ENCODE data around the gene GGA3.
"Not testable (repeated sequence)": the region's sequence is repeated elsewhere in the genome, so short reads cannot be mapped to it uniquely, and the experiment has no call there.

The GGA3 gene

DNA sequence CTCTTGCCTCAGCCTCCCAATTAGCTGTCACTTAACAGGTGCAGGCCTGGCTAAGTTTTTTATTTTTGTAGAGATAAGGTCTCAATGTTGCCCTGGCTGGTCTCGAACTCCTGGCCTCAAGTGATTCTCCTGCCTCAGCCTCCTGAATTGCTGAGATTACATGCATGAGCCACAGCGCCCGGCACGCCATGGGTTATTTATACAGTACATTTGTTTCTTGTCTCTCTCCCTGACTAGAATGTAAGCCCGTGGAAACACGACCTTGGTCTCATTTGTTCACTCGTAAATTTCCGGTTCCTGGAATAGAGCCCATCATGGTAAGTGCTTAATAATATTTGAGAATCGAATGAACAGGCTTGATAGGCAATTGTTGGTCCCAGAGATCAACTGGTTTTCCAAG, 25.8 kb upstream of the GGA3 start:
- H3K4me3 ChIP-seq (ENCODE audit: low read depth, low read length) = no peak overlapping the region
- DNase-seq (ENCODE audit: low read depth) = no peak
- TF ChIP-seq, protein P1, sequence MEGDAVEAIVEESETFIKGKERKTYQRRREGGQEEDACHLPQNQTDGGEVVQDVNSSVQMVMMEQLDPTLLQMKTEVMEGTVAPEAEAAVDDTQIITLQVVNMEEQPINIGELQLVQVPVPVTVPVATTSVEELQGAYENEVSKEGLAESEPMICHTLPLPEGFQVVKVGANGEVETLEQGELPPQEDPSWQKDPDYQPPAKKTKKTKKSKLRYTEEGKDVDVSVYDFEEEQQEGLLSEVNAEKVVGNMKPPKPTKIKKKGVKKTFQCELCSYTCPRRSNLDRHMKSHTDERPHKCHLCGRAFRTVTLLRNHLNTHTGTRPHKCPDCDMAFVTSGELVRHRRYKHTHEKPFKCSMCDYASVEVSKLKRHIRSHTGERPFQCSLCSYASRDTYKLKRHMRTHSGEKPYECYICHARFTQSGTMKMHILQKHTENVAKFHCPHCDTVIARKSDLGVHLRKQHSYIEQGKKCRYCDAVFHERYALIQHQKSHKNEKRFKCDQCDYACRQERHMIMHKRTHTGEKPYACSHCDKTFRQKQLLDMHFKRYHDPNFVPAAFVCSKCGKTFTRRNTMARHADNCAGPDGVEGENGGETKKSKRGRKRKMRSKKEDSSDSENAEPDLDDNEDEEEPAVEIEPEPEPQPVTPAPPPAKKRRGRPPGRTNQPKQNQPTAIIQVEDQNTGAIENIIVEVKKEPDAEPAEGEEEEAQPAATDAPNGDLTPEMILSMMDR (IDR thresholded peaks at IDR 0.05; ENCODE audit: control insufficient read depth, extremely low read depth, insufficient read depth) = no peak

DNA sequence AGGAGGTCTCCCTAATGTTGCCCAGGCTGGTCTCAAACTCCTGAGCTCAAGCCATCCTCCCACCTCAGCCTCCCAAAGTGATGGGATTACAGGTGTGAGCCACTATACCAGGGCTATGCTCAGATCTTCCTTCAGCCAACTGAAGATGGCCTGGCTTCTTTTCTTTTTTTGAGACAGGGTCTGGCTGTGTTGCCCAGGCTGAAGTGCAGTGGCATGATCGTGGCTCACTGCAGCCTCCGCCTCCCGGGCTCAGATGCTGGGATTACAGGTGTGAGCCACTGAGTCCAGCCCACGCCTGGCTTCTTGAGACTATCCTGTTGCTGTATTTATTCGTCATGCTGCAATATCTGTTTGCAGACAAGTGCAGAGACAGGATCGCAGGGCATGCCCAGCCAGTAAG, 23.7 kb upstream of the GGA3 start:
- DNase-seq (ENCODE audit: low read depth) = no peak
- TF ChIP-seq, protein P1 (IDR thresholded peaks at IDR 0.05; ENCODE audit: control insufficient read depth, extremely low read depth, insufficient read depth) = no peak
- no peak overlapping the region for H3K4me3 ChIP-seq (ENCODE audit: low read depth, low read length)

DNA sequence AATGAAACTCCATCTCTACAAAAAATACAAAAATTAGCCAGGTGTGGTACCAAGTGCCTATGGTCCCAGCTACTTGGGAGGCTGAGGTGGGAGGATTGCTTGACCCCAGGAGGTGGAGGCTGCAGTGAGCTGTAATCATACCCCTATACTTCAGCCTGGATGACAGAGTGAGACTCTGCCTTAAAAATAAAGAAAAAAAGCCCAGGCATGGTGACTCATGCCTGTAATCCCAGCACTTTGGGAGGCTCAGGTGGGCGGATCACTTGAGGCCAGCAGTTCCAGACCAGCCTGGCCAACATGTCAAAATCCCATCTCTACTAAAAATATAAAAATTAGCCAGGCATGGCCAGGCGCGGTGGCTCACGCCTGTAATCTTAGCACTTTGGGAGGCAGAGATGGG, 18.8 kb upstream of the GGA3 start:
- not testable (repeated sequence) for DNase-seq (ENCODE audit: low read depth); H3K4me3 ChIP-seq (ENCODE audit: low read depth, low read length)

DNA sequence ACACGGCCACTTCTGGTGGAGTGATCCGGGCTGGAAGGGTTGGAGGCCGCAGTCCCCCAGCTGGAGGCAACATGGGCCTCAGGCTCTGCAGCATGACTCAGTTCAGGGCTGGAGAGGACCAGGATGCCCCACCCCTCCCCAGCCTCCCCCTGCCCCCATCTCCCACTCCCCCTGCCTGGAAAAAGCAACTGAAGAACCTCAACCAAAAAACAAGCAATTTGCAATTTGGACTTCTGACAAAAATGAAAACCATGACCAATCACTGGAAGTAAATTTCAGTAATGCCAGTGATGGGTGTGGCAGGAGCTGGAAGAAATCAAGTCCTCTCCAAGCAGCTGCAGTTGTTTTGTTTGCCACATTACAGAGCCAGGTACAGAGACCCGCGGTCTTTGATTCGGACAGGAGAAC, 16.3 kb upstream of the GGA3 start:
- DNase-seq (ENCODE audit: low read depth) = no peak
- TF ChIP-seq, protein P1 (IDR thresholded peaks at IDR 0.05; ENCODE audit: control insufficient read depth, extremely low read depth, insufficient read depth) = no peak
- H3K4me3 ChIP-seq (ENCODE audit: low read depth, low read length) = no peak overlapping the region

DNA sequence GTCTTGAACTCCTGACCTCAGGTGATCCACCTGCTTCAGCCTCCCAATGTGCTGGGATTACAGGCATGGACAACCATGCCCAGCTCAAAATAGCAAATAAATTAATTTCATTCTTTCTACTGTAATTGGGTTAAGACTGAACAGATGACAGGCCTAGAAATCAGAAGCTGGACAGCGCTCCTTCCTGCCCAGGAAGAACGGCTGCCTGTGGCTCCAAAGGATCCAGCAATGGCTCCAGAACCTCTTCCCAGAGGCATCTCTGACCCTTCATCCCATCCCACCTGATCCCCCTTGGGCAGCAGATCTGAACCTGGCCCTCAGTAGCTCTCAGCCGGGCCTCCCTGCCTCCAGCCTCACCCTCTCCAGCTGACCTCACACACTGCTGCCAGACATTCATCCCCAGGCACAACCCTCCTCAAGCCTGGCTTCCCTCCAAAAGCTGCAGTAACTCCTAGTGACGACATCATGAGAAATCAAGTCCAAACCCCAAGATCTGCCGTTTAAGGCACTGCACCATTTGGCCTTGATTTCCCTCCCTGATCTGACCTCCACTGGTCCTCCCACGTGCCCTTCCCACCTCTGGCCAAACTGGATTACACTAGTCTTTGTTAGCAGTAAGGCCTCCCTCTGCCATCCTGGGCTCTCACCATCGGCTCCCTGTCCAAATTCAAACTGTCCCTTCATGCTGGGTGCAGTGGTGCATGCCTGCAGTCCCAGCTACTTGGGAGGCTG, 12.7 kb upstream of the GGA3 start:
- DNase-seq (ENCODE audit: low read depth) = no peak
- TF ChIP-seq, protein P1 (IDR thresholded peaks at IDR 0.05; ENCODE audit: control insufficient read depth, extremely low read depth, insufficient read depth) = no peak
- H3K4me3 ChIP-seq (ENCODE audit: low read depth, low read length) = no peak overlapping the region

DNA sequence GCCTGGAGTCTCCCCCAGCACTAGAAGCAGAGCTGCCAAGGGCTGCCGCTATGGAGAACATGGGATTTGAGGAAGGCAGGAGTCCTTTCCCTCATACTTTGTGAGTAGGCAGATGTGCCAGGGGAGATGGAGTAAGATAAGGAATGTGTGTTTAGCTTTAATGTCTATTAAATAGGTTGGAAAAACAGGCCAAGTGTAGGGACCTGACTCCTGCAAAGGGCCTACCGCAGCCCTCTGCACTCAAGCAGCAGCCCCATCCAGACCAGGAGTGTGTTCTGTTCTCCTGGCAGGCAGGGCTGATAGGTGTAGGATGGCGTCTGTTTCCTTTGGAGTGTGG, 11.4 kb upstream of the GGA3 start:
- H3K4me3 ChIP-seq (ENCODE audit: low read depth, low read length) = no peak overlapping the region
- TF ChIP-seq, protein P1 (IDR thresholded peaks at IDR 0.05; ENCODE audit: control insufficient read depth, extremely low read depth, insufficient read depth) = no peak
- DNase-seq (ENCODE audit: low read depth) = no peak

DNA sequence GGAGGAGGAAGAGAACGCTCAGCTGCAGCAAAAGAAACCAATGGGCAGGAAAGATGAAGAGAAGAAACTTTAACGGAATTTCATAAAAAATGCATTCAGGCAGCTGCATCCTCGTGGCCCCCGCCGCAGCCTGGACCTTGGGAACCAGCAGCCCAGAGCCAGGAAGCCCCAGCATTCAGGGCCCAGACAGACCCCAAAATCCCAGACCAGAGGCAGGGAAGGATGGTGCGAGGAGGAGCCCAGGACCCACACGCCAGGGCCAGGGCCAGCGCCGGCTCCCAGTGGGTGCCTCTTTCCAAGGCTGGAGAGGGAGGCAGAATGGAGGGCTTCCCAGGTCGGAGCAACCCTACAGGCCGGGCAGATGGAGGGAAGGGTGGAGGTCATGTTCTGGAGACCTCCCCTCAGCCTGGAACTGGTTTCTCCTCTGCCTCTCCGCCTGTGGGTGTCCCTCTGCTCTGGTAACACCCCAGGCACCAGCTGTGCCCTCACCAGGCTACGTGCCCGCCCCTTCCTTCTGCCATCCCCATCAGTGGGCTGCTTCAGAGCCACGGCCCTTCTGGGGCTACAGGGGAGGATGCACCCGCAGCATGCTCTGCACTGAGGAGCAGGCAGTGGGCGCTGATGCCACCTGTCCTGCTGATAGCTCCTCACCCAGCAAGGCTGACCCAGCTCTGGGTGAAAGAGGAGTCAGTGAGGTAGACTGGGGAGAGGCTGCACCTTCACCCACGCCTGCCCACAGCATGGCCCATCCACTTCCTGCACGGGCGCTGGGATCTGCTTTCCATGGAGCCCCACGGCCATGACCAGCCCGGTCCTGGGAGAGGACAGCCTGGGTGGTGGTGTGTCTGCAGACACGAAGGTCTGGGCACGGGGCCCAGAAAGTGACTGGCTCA, 10.8 kb upstream of the GGA3 start:
- TF ChIP-seq, protein P1 (IDR thresholded peaks at IDR 0.05; ENCODE audit: control insufficient read depth, extremely low read depth, insufficient read depth) = no peak
- peak overlapping the region; percentile 92 for H3K4me3 ChIP-seq (ENCODE audit: low read depth, low read length)
- DNase-seq (ENCODE audit: low read depth) = no peak

Data from LNCaP clone FGC (cell line).